Neural cell (in vitro differentiated cells): ENCODE results near the gene KDM3B. TPM values are rescaled to one million over a fixed set of nuclear protein-coding genes. Genes with fewer than 3 reads are reported as not detected.

Source experiments
- H2AFZ ChIP-seq: fragments of 200-600, 300-800 bp; sonication (generic), shearing (Covaris generic); 2 replicates; pipeline ENCODE4 v1.6.0; 2014; ENCODE audit warnings: low read depth, mild to moderate bottlenecking, antibody characterized with exemption, low read length, moderate library complexity
- H3F3A ChIP-seq: fragments of 200-600 bp; shearing (Covaris generic); 2 replicates; pipeline ENCODE4 v1.6.1; 2016; ENCODE audit warnings: mild to moderate bottlenecking, moderate library complexity, mixed read lengths, antibody characterized with exemption, low read length; ENCODE audit not compliant: insufficient read depth, poor library complexity, severe bottlenecking
- H3K27ac ChIP-seq: fragments of 200-600, 300-800 bp; sonication (generic), shearing (Covaris generic); 2 replicates; pipeline ENCODE4 v1.5.1; 2014; ENCODE audit warnings: mild to moderate bottlenecking, low read length, moderate library complexity
- H3K27me3 ChIP-seq: fragments of 300-800, 200-600 bp; sonication (generic), shearing (Covaris generic); 2 replicates; pipeline ENCODE4 v1.6.0; 2014; ENCODE audit warnings: mild to moderate bottlenecking, low read depth, low read length, moderate library complexity; ENCODE audit not compliant: insufficient read depth
- H3K36me3 ChIP-seq: fragments of 300-800, 200-600 bp; sonication (generic), shearing (Covaris generic); 2 replicates; pipeline ENCODE4 v1.5.1; 2014; ENCODE audit warnings: mild to moderate bottlenecking, antibody characterized with exemption, low read length, moderate library complexity; ENCODE audit not compliant: insufficient read depth
- H3K4me2 ChIP-seq: fragments of 300-800, 200-600 bp; sonication (generic), shearing (Covaris generic); 2 replicates; pipeline ENCODE4 v1.6.0; 2014; ENCODE audit warnings: mild to moderate bottlenecking, low read length
- H3K4me3 ChIP-seq: fragments of 300-800, 200-600 bp; sonication (generic), shearing (Covaris generic); 2 replicates; pipeline ENCODE4 v1.5.1; 2014; ENCODE audit warnings: mild to moderate bottlenecking, low read length, moderate library complexity
- H3K79me2 ChIP-seq: fragments of 200-600 bp; shearing (Covaris generic); replicated peaks from 2 replicates; pipeline ENCODE4 v1.6.0; 2014; ENCODE audit warnings: mild to moderate bottlenecking, low read length, moderate library complexity; ENCODE audit not compliant: insufficient read depth
- H3K9ac ChIP-seq: fragments of 300-800, 200-600 bp; sonication (generic), shearing (Covaris generic); 2 replicates; pipeline ENCODE4 v1.6.1; 2016; ENCODE audit warnings: mild to moderate bottlenecking, low read length, mixed read lengths
- H3K9me2 ChIP-seq: fragments of 200-600 bp; shearing (Covaris generic); 2 replicates; pipeline ENCODE4 v1.6.1; 2016; ENCODE audit warnings: mild to moderate bottlenecking, low read length, mixed read lengths; ENCODE audit not compliant: insufficient read depth
- H3K9me3 ChIP-seq: fragments of 200-600, 300-800 bp; sonication (generic), shearing (Covaris generic); 2 replicates; pipeline ENCODE4 v1.6.1; 2016; ENCODE audit warnings: mild to moderate bottlenecking, mixed run types, low read length, moderate library complexity, mixed read lengths
- H4K20me1 ChIP-seq: fragments of 200-600 bp; shearing (Covaris generic); 2 replicates; pipeline ENCODE4 v1.6.1; 2016; ENCODE audit warnings: mild to moderate bottlenecking, mixed run types; ENCODE audit not compliant: insufficient read depth
- CTCF ChIP-seq: fragments of 450-650 bp; IDR thresholded peaks from 2 replicates; pipeline ENCODE4 v1.5.1; 2014; ENCODE audit warnings: antibody characterized with exemption, mild to moderate bottlenecking, moderate library complexity; ENCODE audit not compliant: poor library complexity, severe bottlenecking
- EP300 ChIP-seq: fragments of 450-650 bp; conservative IDR thresholded peaks from 2 replicates; pipeline ENCODE4 v1.6.1; 2014; ENCODE audit warnings: antibody characterized with exemption, mild to moderate bottlenecking, moderate library complexity; ENCODE audit not compliant: poor library complexity, severe bottlenecking
- EZH2 ChIP-seq: fragments of 200-600, 300-800 bp; shearing (Covaris generic), sonication (generic); IDR thresholded peaks from 2 replicates; pipeline ENCODE4 v1.6.1; 2014; ENCODE audit warnings: antibody characterized with exemption, low read length, borderline replicate concordance, mild to moderate bottlenecking; ENCODE audit not compliant: insufficient read depth, poor library complexity, severe bottlenecking
- MXI1 ChIP-seq: fragments of 450-650 bp; conservative IDR thresholded peaks from 2 replicates; pipeline ENCODE4 v1.6.1; 2014; ENCODE audit warnings: antibody characterized with exemption, mild to moderate bottlenecking; ENCODE audit not compliant: poor library complexity, severe bottlenecking
- POLR2AphosphoS5 ChIP-seq: IDR thresholded peaks from 2 replicates; pipeline ENCODE4 v1.6.1; 2012
- RAD21 ChIP-seq: fragments of 450-650 bp; conservative IDR thresholded peaks from 2 replicates; pipeline ENCODE4 v1.6.1; 2014; ENCODE audit warnings: antibody characterized with exemption, mild to moderate bottlenecking, moderate library complexity
- REST ChIP-seq: IDR thresholded peaks from 2 replicates; pipeline ENCODE4 v1.6.1; 2012; ENCODE audit warnings: borderline replicate concordance
- SMC3 ChIP-seq: fragments of 450-650 bp; conservative IDR thresholded peaks from 2 replicates; pipeline ENCODE4 v1.6.1; 2014; ENCODE audit warnings: antibody characterized with exemption, mild to moderate bottlenecking, moderate library complexity; ENCODE audit not compliant: poor library complexity
- TAF1 ChIP-seq: IDR thresholded peaks from 2 replicates; pipeline ENCODE4 v1.6.1; 2012; ENCODE audit warnings: low read depth
- polyA plus RNA-seq: library from polyadenylated mRNA; depleted of rRNA; stranded (reverse); fragments of >200 nt; gene quantifications from 2 replicates; pipeline ENCODE4 v1.2.3, GENCODE V29; 2014

KDM3B gene
- polyA plus RNA-seq, 1 donor from 2014 or later = 58.7 TPM

- Histone ChIP-seq H2AFZ (peak within 1 kb of the TSS; percentile 45), H4K20me1 (peaks cover 4% of the 10 kb centered on the region), H3K27me3 (peaks cover 23% of the 10 kb centered on the region), H3F3A (no peaks in the 10 kb centered on the region), H3K36me3 (no peaks in the 10 kb centered on the region), H3K9me2 (no peaks in the 10 kb centered on the region), H3K4me2 (peak within 1 kb of the TSS; percentile 90), H3K4me3 (peak within 1 kb of the TSS; percentile 84), H3K79me2 (no peaks in the 10 kb centered on the region), H3K9me3 (no peaks in the 10 kb centered on the region), H3K27ac (peak within 1 kb of the TSS; percentile 99), H3K9ac (peak within 1 kb of the TSS; percentile 99)
- TF ChIP-seq RAD21 (peak; percentile 19), REST (peak; percentile 64), CTCF (no peak), TAF1 (no peak), SMC3 (peak; percentile 37), POLR2AphosphoS5 (peak; percentile 97), EP300 (peak; percentile 61)
These were observed 113.0 kb downstream of the KDM3B start, which contains the start of gene EGR1 for GRCh38 chr5:138465261-138466124. EGR1 (plus strand) TSS chr5:138465479; CDS start chr5:138465762, 283 bp downstream.

- H3K4me3 ChIP-seq = peak overlapping the region; percentile 84
- no peak for TF ChIP-seq EZH2
- TF ChIP-seq SMC3 = no peak
- TF ChIP-seq POLR2AphosphoS5 = peak; percentile 6
- TF ChIP-seq TAF1 = no peak
- TF ChIP-seq RAD21 = no peak
- no peak for TF ChIP-seq MXI1
- no peaks in the 10 kb centered on the region for H3F3A ChIP-seq
- H3K9me3 ChIP-seq = no peaks in the 10 kb centered on the region
- H3K9ac ChIP-seq = peak overlapping the region; percentile 99
- no peaks in the 10 kb centered on the region for H3K79me2 ChIP-seq
- peak overlapping the region; percentile 89 for H3K4me2 ChIP-seq
- peaks cover 23% of the 10 kb centered on the region for H3K27me3 ChIP-seq
- H2AFZ ChIP-seq = no peak overlapping the region
- peak overlapping the region; percentile 71 for H3K27ac ChIP-seq
- H3K36me3 ChIP-seq = no peaks in the 10 kb centered on the region
- H3K9me2 ChIP-seq = no peaks in the 10 kb centered on the region
- H4K20me1 ChIP-seq = peaks cover 4% of the 10 kb centered on the region
These were observed 113.8 kb downstream of the KDM3B start for GRCh38 chr5:138466125-138466899.
